Measurements from ENCODE around the gene MFSD12.
"Not testable (repeated sequence)": the region's sequence is repeated elsewhere in the genome, so short reads cannot be mapped to it uniquely, and the experiment has no call there.

MFSD12 gene

GRCh38 chr19:3521104-3521445 lies 36.3 kb downstream of the MFSD12 start:
- DNase-seq, result no peak

GRCh38 chr19:3520166-3521103 lies 37.0 kb downstream of the MFSD12 start:
- no peak for DNase-seq

- DNase-seq, result no peak
Observed at GRCh38 chr19:3519126-3519525, 38.3 kb downstream of the MFSD12 start.

GRCh38 chr19:3518659-3519058 lies 38.7 kb downstream of the MFSD12 start:
- DNase-seq, result no peak

- DNase-seq, result no peak
Observed at GRCh38 chr19:3518255-3518654, 39.1 kb downstream of the MFSD12 start.

- no peak for DNase-seq
Observed at GRCh38 chr19:3517638-3518037, 39.7 kb downstream of the MFSD12 start.

- DNase-seq, result peak; percentile 20
Observed at GRCh38 chr19:3516675-3517207, 40.6 kb downstream of the MFSD12 start.

- DNase-seq, result no peak
Observed at GRCh38 chr19:3515891-3516422, 41.4 kb downstream of the MFSD12 start.

- no peak for DNase-seq
Observed at GRCh38 chr19:3514930-3515329, 42.5 kb downstream of the MFSD12 start.

- DNase-seq, result no peak
Observed at GRCh38 chr19:3513229-3514140, 43.9 kb downstream of the MFSD12 start.

GRCh38 chr19:3512562-3513228 lies 44.7 kb downstream of the MFSD12 start:
- DNase-seq, result no peak

GRCh38 chr19:3511506-3512251 lies 45.7 kb downstream of the MFSD12 start:
- no peak for DNase-seq

- no peak for DNase-seq
Observed at GRCh38 chr19:3510727-3511126, 46.7 kb downstream of the MFSD12 start.

GRCh38 chr19:3509566-3509989 lies 47.8 kb downstream of the MFSD12 start:
- DNase-seq, result no peak

- DNase-seq, result no peak
Observed at GRCh38 chr19:3508771-3509535, 48.4 kb downstream of the MFSD12 start.

GRCh38 chr19:3508121-3508661 lies 49.2 kb downstream of the MFSD12 start:
- not testable (repeated sequence) for DNase-seq

GRCh38 chr19:3507371-3508120 lies 49.8 kb downstream of the MFSD12 start:
- DNase-seq, result peak; percentile 40

- DNase-seq, result peak; percentile 21
Observed at GRCh38 chr19:3506384-3507340, 50.7 kb downstream of the MFSD12 start.
